ENCODE data around the gene MSANTD2.

Gene MSANTD2

DNA sequence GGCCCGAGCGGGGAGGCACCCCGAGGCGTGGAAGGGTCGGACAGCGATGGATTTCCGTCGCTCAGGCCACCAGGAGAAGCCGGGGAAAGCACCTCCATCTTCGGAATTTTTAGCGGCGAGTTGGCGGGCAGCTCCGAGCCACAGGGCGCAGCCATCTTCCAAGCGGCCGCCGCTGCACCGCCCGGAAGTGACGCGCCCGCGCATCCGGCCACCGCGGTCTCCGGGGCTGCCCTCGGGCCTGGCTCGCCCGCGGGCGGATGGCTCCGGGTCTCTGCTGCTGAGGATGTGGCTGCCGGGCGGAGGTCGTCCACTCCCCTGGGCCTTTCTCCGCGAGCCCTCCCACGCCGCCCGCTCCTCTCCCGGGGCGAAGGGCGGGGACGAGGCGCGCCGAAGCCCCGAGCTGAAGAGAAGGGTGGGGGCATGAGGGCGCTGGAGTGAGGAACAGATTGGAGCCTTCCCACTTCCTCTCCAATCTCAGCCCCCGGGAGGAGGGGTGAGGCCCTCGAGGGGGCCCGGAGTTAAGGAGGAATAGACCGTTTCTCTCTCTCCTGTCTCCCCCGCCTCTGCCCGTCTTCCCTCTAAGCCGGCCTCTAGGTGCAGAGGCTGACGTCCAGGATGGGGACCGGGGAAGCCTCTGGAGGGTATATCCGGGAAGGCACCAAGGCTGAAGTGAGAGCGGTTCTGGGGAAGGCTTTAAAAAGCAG lies at the start of gene MSANTD2:
MSANTD2 (minus strand) TSS at position 181 of the 704 bp plus-strand sequence; CDS start at position 155, 26 bp downstream.
- DNase-seq, result peak; percentile 83

DNA sequence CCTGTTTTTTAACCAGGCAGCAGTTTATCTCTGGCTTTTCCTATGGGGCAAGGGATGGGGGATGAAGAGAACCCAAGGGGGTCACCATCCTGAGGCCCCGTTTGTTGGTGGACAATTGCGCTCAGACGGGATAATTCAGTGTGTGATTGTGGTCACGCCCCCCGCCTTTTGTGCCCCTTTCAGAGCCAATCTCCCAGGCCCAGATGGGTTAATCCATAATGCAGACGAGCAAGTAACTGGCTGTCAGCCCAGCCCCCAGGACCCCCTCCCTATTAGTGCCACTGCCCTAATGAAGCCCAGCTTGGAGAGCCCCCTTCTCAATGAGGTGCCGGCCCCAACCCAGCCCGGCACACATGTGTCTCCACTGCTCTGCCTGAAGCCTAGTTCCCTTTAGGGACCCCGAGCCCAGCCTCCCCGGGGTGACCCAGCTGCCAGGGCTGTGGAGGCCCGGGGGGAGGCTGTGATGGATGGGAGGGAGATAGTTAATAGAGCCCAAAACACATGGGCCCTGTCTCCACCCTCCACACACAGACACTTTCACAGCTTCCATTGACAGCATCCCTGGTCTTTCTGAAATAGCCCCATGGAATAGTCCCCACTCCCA lies 46.0 kb upstream of the MSANTD2 start:
- DNase-seq, result no peak

DNA sequence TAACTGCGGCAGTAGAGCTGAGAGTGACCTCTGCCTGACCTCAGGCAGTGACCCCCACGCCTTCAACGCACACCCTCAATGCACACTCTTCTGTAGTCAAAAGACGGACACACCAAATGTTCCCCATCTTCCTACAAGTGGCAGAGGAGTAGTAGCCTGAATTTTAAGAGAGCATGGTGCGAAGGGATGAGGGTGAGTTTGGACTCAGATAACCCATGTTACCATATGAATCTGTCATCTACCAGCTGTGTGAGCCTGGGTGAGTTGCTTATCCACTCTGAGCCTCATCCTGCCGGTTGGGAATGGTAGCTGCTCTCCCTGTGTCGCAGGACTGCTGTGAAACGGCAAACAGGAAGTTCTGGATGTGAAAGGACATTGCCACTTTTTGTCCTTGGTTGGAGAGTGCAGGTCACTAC lies 44.5 kb upstream of the MSANTD2 start:
- DNase-seq, result no peak

DNA sequence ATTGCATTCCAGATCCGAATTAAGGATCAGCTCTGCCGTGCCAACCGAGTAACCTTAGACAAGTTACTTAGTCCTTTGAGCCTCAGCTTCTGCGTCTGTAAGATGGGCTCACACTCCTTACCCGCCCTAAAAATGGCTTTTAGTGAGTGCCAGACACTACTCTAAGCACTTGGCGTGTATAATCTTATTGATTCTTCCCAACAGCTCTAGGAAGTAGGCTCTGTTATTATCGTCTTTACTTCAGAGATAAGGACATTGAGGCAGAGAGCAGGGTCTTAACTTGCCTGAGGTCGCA lies 43.4 kb upstream of the MSANTD2 start:
- no peak for DNase-seq

- no peak for DNase-seq
Measured at GRCh38 chr11:124842305-124842704, 42.1 kb upstream of the MSANTD2 start.

DNA sequence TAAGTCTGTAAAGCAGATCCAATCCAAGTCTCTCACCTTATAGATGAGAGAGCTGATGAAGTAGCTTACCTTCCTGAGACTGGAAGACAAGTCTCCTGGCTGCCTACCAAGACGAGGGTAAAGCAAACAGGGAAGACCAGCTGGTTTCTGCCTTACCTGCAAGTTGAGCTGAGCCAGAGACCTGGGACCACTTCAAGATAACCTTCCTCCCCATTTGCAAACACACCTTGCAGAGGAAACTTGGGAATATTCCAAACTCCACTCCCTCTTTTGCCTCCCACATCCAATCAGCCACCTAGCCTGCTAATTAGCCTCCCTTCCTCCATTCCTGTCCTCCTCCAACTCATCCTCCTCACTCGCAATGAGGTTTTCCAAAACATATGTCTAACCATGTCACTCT lies 41.6 kb upstream of the MSANTD2 start:
- DNase-seq, result no peak

DNA sequence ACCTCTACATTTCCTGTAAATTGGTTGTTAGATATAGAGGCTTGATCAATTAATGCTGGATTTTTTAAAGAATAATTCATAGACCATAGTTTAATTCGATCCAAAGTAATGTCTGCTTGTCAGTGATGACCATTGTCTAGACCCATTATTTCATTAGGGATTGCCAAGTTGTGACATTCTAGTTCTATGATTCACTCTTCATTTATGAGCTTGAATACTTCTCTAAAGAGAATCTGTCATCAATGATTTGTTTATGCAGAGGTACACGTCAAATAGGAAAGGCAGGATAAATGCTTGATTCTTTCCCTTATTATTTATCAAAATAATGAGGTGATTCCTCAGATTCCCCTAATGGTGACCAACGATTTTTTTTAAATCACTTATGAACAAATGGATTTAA lies 41.0 kb upstream of the MSANTD2 start:
- no peak for DNase-seq

- no peak for DNase-seq
Measured at GRCh38 chr11:124840666-124841065, 40.5 kb upstream of the MSANTD2 start.

GRCh38 chr11:124839972-124840621 lies 39.9 kb upstream of the MSANTD2 start:
- no peak for DNase-seq

GRCh38 chr11:124839128-124839971 lies 39.1 kb upstream of the MSANTD2 start:
- DNase-seq, result no peak

- no peak for DNase-seq
Measured at GRCh38 chr11:124838805-124839127, 38.6 kb upstream of the MSANTD2 start.

DNA sequence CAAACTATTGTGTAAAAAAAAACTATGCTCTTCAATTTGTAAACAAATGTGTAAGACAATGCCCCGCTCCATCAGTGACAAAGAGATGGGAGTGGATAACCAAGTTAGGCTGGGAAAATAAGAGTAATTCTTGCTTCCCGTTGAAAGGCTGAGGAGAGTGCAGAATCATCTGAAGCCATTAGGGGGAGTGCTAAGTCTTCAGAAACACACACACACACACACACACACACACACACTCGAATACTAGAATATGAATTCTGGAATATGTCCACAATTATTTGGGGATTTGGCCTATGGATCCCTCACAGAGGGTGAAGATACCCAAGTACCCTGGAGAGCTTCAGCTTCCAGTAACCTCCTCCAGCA lies 37.3 kb upstream of the MSANTD2 start:
- DNase-seq, result peak; percentile 19

DNA sequence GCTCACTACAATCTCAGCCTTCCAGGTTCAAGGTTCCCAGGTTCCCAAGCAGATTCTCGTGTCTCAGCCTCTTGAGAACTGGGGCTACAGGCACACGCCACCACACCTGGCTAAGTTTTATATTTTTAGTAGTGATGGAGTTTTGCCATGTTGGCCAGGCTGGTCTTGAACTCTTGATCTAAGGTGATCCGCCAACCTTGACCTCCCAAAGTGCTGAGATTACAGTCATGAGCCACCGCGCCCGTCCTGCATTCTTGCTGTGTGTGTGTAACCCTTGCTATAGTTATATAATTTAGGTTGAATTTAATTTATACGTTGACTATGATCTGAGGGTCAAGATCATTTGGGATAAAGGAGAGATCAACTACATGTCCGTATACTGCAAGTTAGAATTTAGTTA lies 35.7 kb upstream of the MSANTD2 start:
- no peak for DNase-seq

GRCh38 chr11:124834526-124835180 lies 34.4 kb upstream of the MSANTD2 start:
- no peak for DNase-seq

GRCh38 chr11:124832571-124832970 lies 32.4 kb upstream of the MSANTD2 start:
- no peak for DNase-seq

GRCh38 chr11:124831897-124832296 lies 31.7 kb upstream of the MSANTD2 start:
- DNase-seq, result no peak

GRCh38 chr11:124830749-124831148 lies 30.5 kb upstream of the MSANTD2 start:
- DNase-seq, result no peak

- no peak for DNase-seq
Measured at GRCh38 chr11:124829986-124830385, 29.8 kb upstream of the MSANTD2 start.

DNA sequence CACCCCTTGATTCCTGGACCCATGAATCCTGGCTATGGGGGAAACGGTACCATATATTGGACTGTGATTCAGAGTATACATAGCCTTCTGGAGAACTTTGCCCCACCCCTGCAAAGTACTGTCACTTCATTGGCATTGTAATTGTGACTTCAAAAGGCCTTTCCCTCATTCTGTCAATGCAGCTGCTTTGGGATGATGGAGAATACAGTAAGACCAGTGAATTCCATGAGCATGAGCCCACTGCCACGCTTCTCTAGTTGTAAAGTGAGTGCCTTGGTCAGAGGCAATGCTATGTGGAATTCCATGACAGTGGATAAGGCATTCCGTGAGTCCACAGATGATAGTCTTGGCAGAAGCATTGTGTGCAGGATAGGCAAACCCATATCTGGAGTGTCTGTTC lies 25.7 kb upstream of the MSANTD2 start:
- DNase-seq, result no peak

DNA sequence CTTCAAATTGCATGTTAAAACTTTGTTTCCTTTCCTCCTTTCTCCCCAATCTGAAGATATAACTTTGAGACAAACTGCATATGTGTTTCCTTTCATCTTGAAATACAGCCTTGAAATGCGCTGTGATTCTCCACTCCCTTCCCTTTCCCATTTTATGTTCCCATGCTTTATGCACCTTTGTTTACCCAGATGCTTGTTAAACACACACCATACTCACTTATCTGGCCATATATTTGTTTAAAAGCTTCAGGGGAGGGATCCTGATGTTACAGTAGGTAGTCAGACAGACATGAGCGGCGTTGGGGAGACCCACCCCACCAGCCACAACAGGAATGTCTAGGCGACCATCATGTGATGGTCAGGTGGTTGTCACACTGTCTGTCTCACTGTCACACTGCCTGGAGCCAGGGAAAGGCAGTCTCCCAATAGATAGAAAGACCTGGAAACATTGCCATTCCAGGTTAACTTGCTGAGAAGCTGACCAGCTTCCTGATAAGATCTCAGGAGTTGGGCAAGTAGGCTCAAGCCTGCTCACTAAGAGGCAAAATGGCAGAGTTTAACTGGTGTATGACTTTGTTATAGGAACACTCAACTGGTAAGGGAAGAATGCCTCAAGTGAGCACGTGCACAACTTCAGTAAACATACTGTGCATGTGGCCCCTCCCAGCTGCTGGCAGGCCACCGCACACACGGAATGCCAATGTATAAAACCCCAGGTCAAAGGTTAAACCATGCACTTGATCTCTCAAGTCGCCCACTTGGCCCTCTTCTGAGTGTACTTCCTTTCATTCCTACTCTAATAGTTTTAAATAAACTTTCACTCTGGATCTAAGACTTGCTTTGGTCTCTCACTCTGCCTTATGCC lies 23.5 kb upstream of the MSANTD2 start:
- DNase-seq, result no peak

DNA sequence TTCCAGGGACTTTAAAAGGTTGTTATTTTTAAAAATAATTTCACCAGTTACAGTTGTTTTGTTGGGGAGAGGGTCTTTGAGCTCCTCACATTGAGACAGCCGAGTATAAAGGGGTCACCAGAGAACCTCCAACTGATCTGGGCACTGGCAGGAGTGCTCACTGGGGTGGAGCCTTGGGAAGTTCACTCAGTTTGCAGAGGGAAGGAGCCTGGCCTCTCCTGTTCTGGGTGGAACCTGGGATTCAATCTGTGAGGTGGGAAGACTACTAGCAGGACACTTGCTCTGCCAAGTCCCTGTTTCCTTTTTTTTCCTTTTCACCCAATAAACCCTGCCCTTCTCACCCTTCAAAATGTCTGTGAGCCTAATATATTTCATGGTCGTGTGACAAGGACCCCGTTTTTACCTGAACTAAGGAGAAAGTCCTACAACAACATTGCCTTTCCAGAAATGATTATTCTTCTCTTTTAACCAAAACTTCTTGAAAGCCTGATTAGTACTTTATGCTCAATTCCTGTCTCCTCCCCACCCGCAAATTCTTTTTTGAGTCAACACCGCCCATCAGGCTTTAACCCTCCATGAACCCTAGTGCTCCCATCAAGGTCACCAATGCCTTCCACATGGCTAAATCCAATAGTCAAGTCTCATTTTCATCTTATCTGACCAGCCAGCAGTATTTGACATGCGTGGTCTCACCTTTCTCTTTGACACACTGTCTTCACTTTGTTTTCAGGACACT lies 22.0 kb upstream of the MSANTD2 start:
- DNase-seq, result no peak

GRCh38 chr11:124817036-124817435 lies 16.8 kb upstream of the MSANTD2 start:
- DNase-seq, result no peak

All from CD4-positive, alpha-beta T cell treated with Interleukin-10 for 1 hour (primary cell).